GM18909 (cell line): ENCODE data around the gene MRPL9.

Source experiments
- ATAC-seq: cut with Tn5 transposase; IDR thresholded peaks from one replicate; pipeline ENCODE4 v1.9.1; 2021; ENCODE audit warnings: mild to moderate bottlenecking; ENCODE audit not compliant: unreplicated experiment, poor library complexity

The MRPL9 gene

GRCh38 chr1:151713874-151714273, 49.4 kb downstream of the MRPL9 start:
- ATAC-seq, result no peak

- no peak for ATAC-seq
Measured at GRCh38 chr1:151713044-151713443, 50.3 kb downstream of the MRPL9 start.

GRCh38 chr1:151711951-151712350, 51.3 kb downstream of the MRPL9 start:
- ATAC-seq, result no peak

- no peak for ATAC-seq
Measured at GRCh38 chr1:151711044-151711800, 52.1 kb downstream of the MRPL9 start.

GRCh38 chr1:151710187-151710840, 53.0 kb downstream of the MRPL9 start:
- no peak for ATAC-seq
